OCI-LY7 (cell line): ENCODE data around the gene CHKA. TPM values are rescaled to one million over a fixed set of nuclear protein-coding genes. Genes with fewer than 3 reads are reported as not detected.

ENCODE experiments used
- BruUV-seq: library from RNA; stranded (reverse); fragments of 400-500 nt; replicated peaks from 2 replicates; lab custom pipeline; 2021; lab: Mats Ljungman, UMichigan
- CTCF ChIA-PET: fragments of 300-600 bp; sonication (Branson Sonifier 250); formaldehyde crosslinking; loops from one replicate; lab custom pipeline; 2022; ENCODE audit warnings: antibody characterized with exemption; ENCODE audit not compliant: unreplicated experiment; lab: Charles Lee
- POLR2A ChIA-PET: fragments of 300-600 bp; sonication (Branson Sonifier 250); formaldehyde crosslinking; loops from one replicate; lab custom pipeline; 2022; ENCODE audit warnings: antibody characterized with exemption; lab: Charles Lee
- DNase-seq: peaks from one replicate; pipeline ENCODE4 v3.0.0-alpha.2; 2015; ENCODE audit warnings: low spot score
- H2AFZ ChIP-seq: fragments of 200-600 bp; sonication (generic), shearing (Covaris generic); 2 replicates; pipeline ENCODE4 v1.6.1; 2014; ENCODE audit warnings: mild to moderate bottlenecking, antibody characterized with exemption, low read length, moderate library complexity
- H3K27ac ChIP-seq: fragments of 200-600 bp; sonication (generic); 2 replicates; pipeline ENCODE4 v1.5.1; 2014; ENCODE audit warnings: mixed run types, low read depth, mild to moderate bottlenecking, moderate library complexity, low read length, inconsistent platforms; ENCODE audit not compliant: poor library complexity, severe bottlenecking
- H3K36me3 ChIP-seq: fragments of 200-600 bp; sonication (generic); 2 replicates; pipeline ENCODE4 v1.6.1; 2014; ENCODE audit warnings: mild to moderate bottlenecking, antibody characterized with exemption, low read length, moderate library complexity, mixed read lengths; ENCODE audit not compliant: insufficient read depth
- H3K4me1 ChIP-seq: fragments of 200-600 bp; sonication (generic); 2 replicates; pipeline ENCODE4 v1.5.1; 2014; ENCODE audit warnings: mild to moderate bottlenecking, low read length; ENCODE audit not compliant: insufficient read depth, poor library complexity, severe bottlenecking
- H3K4me2 ChIP-seq: fragments of 200-600 bp; sonication (generic); 2 replicates; pipeline ENCODE4 v1.6.1; 2014; ENCODE audit warnings: mild to moderate bottlenecking, low read length
- H3K4me3 ChIP-seq: fragments of 200-600 bp; sonication (generic); 2 replicates; pipeline ENCODE4 v1.5.1; 2014; ENCODE audit warnings: mild to moderate bottlenecking, low read depth, low read length; ENCODE audit not compliant: poor library complexity, severe bottlenecking
- H3K79me2 ChIP-seq: fragments of 200-600 bp; sonication (generic); 2 replicates; pipeline ENCODE4 v1.6.1; 2016; ENCODE audit warnings: low read depth, mild to moderate bottlenecking, low read length, moderate library complexity, mixed read lengths; ENCODE audit not compliant: insufficient read depth
- H3K9me2 ChIP-seq: fragments of 200-600 bp; sonication (generic); 2 replicates; pipeline ENCODE4 v1.6.1; 2016; ENCODE audit warnings: mild to moderate bottlenecking, low read length, mixed read lengths; ENCODE audit not compliant: insufficient read depth
- H3K9me3 ChIP-seq: fragments of 200-600 bp; sonication (generic); 2 replicates; pipeline ENCODE4 v1.6.1; 2014; ENCODE audit warnings: mild to moderate bottlenecking, mixed run types, low read length, mixed read lengths
- H4K20me1 ChIP-seq: fragments of 200-600 bp; sonication (generic); 2 replicates; pipeline ENCODE4 v1.6.1; 2014; ENCODE audit warnings: mild to moderate bottlenecking, antibody characterized with exemption, low read length, moderate library complexity, mixed read lengths; ENCODE audit not compliant: insufficient read depth
- EZH2phosphoT487 ChIP-seq: fragments of 200-600 bp; sonication (generic); IDR thresholded peaks from 2 replicates; pipeline ENCODE4 v1.6.1; 2018; ENCODE audit warnings: low read depth, borderline replicate concordance, mild to moderate bottlenecking, mixed run types, antibody characterized with exemption, low read length, moderate library complexity, mixed read lengths
- intact Hi-C: fragments of 100-400 bp; cut with micrococcal nuclease; formaldehyde crosslinking; loops from one replicate; pipeline ENCODE4 v1.10.0; 2022; ENCODE audit not compliant: unreplicated experiment
- total RNA-seq, 2 experiments: library from RNA; depleted of rRNA in 1 of 2; stranded (reverse); fragments of >200 nt in 1 of 2; shearing (Covaris generic) in 1 of 2; gene quantifications; 2 replicates each; pipeline ENCODE4 v1.2.3, GENCODE V29; 2014 to 2022
- TF ChIP-seq, protein P1 (sequence below): fragments of 200-600 bp; sonication (generic); conservative IDR thresholded peaks from 2 replicates; pipeline ENCODE4 v1.5.1; 2014; ENCODE audit warnings: mild to moderate bottlenecking, antibody characterized with exemption, low read length, moderate library complexity, mixed read lengths

CHKA gene
- total RNA-seq, 2 experiments from 2014 or later: 36.1 to 47.2 TPM

- Histone ChIP-seq H3K9me2 (no peaks in the 10 kb centered on the region), H3K36me3 (peaks cover 58% of the 10 kb centered on the region), H3K4me2 (no peak overlapping the region), H3K4me3 (no peak overlapping the region), H2AFZ (no peak overlapping the region), H3K9me3 (no peaks in the 10 kb centered on the region), H4K20me1 (no peaks in the 10 kb centered on the region), H3K4me1 (peaks cover 3% of the 10 kb centered on the region), H3K79me2 (no peaks in the 10 kb centered on the region), H3K27ac (no peak overlapping the region)
- intact Hi-C loops: no loop called here
- no TSS peak for BruUV-seq
- ChIA-PET POLR2A (interaction anchor here (1.0 kb wide), 1 partner anchor 25 kb away, joined by 4 read pairs; no protein-coding TSS in a partner anchor), CTCF (no interaction called here)
- no peak for DNase-seq
- TF ChIP-seq EZH2phosphoT487: no peak
- TF ChIP-seq, protein P1, sequence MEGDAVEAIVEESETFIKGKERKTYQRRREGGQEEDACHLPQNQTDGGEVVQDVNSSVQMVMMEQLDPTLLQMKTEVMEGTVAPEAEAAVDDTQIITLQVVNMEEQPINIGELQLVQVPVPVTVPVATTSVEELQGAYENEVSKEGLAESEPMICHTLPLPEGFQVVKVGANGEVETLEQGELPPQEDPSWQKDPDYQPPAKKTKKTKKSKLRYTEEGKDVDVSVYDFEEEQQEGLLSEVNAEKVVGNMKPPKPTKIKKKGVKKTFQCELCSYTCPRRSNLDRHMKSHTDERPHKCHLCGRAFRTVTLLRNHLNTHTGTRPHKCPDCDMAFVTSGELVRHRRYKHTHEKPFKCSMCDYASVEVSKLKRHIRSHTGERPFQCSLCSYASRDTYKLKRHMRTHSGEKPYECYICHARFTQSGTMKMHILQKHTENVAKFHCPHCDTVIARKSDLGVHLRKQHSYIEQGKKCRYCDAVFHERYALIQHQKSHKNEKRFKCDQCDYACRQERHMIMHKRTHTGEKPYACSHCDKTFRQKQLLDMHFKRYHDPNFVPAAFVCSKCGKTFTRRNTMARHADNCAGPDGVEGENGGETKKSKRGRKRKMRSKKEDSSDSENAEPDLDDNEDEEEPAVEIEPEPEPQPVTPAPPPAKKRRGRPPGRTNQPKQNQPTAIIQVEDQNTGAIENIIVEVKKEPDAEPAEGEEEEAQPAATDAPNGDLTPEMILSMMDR: no peak
Observed at GRCh38 chr11:68168694-68169093, 47.5 kb upstream of the CHKA start.

DNA sequence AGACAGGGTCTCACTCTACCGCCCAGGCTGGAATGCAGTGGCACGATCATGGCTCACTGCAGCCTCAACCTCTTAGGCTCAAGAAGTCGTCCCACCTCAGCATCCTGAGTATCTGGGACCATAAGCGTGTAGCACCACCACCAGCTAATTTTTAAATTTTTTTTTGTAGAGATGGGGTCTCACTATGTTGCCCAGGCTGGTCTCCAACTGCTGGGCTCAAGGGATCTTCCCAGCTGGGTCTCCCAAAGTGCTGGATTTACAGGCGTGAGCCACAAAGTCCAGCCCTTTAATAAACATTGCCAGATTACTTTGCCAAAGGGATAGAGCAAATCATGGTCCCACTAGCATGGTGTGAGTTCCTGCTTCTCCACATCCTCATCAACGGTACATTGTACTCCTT is 46.3 kb upstream of the CHKA start:
- Histone ChIP-seq H2AFZ (no peak overlapping the region), H3K79me2 (no peaks in the 10 kb centered on the region), H3K4me3 (no peak overlapping the region), H3K36me3 (peaks cover 53% of the 10 kb centered on the region), H3K9me2 (no peaks in the 10 kb centered on the region), H3K9me3 (no peaks in the 10 kb centered on the region), H3K4me2 (no peak overlapping the region), H4K20me1 (no peaks in the 10 kb centered on the region), H3K27ac (no peak overlapping the region), H3K4me1 (peaks cover 3% of the 10 kb centered on the region)
- no peak for DNase-seq
- TF ChIP-seq, protein P1: no peak
- TF ChIP-seq EZH2phosphoT487: no peak
- ChIA-PET CTCF (no interaction called here), POLR2A (interaction anchor here (1.3 kb wide), 1 partner anchor 24 kb away, joined by 4 read pairs; no protein-coding TSS in a partner anchor)
- intact Hi-C loops: no loop called here
- no TSS peak for BruUV-seq

GRCh38 chr11:68166969-68167368 is 45.8 kb upstream of the CHKA start:
- no TSS peak for BruUV-seq
- Histone ChIP-seq H3K9me3 (no peaks in the 10 kb centered on the region), H3K27ac (no peak overlapping the region), H3K79me2 (no peaks in the 10 kb centered on the region), H3K4me1 (peaks cover 3% of the 10 kb centered on the region), H2AFZ (no peak overlapping the region), H3K36me3 (peaks cover 53% of the 10 kb centered on the region), H3K4me2 (no peak overlapping the region), H3K4me3 (no peak overlapping the region), H3K9me2 (no peaks in the 10 kb centered on the region), H4K20me1 (no peaks in the 10 kb centered on the region)
- ChIA-PET POLR2A (interaction anchor here (1.3 kb wide), 1 partner anchor 25 kb away, joined by 4 read pairs; no protein-coding TSS in a partner anchor), CTCF (no interaction called here)
- TF ChIP-seq, protein P1: no peak
- no peak for TF ChIP-seq EZH2phosphoT487
- intact Hi-C loops: no loop called here
- no peak for DNase-seq
